ENCODE data around the gene TRAPPC3L.
A peak's percentile ranks its signal among the peaks of the same experiment; 100 is the strongest.
"Not testable (repeated sequence)": the region's sequence is repeated elsewhere in the genome, so short reads cannot be mapped to it uniquely, and the experiment has no call there.

The TRAPPC3L gene

DNA sequence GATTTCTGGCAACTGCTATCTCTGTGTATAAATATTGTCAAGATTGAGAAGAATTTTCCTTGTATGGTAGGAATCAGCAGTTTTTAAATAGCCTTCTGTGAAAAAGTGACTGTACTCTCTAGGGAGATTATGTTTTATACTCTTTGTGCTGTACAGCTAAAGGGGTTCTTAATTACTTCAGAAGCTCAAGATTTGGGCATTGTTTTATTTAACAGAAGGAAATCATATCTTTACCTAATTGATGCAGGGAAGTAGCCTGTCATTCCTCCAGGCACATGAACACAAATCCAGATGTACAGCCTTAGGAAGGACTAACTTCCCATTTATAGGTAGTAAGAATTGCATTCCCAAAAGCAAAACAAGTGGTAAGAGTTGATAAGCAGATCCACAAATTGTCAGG, 32.8 kb downstream of the TRAPPC3L start:
- no peak for DNase-seq (ENCODE audit: low read depth)

DNA sequence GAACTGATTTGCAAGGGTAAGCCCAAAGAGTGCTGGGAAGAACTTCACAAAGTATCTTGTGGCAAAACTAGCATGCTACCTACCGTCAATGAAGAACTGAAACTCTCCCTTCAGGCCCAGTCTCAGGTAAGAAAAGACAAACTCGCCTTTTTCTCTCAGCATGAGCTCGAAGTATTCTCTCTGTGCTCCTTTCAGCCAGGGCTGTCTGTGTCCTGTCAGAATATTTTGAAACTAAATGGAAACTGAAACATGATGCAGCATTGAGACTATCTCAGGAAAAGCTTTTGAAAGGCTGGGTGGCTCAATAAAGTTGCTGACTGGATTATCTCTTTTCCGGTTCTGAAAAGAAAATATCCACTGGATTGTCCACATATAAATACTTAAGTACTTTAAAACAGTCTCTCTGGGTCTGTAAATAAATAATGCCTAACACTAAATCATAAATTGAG, 33.3 kb downstream of the TRAPPC3L start:
- peak; percentile 18 for DNase-seq (ENCODE audit: low read depth)

DNA sequence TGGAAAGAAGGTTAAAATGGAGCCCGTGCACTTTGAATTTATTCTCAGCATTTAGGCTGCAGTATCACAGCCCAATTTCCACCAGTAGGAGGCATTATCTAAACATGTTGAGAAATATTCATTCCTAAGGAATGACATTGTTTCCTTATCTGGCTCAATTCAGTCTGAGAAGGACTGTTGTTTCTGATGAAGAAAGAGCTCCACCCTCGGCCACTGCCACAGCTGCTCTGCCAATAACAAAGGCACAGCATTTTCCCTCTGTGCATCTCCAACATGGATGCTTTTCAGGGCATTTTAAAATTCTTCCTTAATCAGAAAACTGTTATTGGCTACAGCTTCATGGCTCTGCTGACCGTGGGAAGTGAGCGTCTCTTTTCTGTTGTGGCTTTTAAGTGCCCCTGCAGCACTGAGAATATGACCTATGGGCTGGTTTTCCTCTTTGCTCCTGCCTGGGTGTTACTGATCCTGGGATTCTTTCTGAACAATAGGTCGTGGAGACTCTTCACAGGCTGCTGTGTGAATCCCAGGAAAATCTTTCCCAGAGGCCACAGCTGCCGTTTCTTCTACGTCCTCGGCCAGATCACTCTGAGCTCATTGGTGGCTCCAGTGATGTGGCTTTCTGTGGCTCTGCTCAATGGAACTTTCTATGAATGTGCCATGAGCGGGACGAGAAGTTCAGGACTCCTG, 33.9 kb downstream of the TRAPPC3L start, which contains the start of gene CALHM5:
CALHM5 (plus strand) TSS at position 216 of the 687 bp plus-strand sequence; CDS start at position 274, 58 bp downstream.
- peak; percentile 80 for DNase-seq (ENCODE audit: low read depth)

DNA sequence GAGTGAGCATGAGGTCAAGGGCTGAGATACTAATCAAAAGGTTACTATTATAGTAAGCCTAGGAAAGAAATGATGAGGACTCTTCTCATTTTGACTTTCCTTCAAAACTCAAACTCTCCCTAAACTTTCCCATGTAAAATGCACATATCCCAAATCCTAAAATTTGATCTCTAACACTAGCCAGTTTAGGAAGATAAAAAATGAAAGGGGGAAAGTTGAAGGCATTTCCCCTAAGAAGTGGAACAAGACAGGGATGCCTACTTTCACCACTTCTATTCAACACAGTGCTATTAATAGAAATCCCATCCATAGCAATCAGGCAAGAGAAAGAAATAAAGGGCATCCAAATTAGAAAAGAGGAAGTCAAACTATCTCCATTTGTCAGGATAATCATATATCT, 37.0 kb downstream of the TRAPPC3L start:
- DNase-seq (ENCODE audit: low read depth), result no peak

DNA sequence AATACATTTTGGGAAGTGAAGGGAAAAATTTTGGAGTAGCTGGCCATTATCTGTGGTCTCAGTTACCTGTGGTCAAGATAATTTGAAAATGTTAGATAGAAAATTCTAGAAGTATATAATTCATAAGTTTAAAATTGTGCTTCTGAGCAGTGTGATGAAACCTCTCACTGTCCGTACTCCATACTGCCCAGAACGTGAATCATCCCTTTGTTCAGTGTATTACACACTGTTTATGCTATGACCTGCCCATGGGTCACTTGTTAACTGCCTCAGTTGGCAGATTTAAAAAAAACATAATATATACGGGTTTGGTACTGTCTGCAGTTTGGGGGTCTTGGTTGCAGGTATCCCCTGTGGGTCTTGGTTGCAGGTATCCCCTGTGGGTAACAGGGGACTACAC, 38.2 kb downstream of the TRAPPC3L start:
- no peak for DNase-seq (ENCODE audit: low read depth)

DNA sequence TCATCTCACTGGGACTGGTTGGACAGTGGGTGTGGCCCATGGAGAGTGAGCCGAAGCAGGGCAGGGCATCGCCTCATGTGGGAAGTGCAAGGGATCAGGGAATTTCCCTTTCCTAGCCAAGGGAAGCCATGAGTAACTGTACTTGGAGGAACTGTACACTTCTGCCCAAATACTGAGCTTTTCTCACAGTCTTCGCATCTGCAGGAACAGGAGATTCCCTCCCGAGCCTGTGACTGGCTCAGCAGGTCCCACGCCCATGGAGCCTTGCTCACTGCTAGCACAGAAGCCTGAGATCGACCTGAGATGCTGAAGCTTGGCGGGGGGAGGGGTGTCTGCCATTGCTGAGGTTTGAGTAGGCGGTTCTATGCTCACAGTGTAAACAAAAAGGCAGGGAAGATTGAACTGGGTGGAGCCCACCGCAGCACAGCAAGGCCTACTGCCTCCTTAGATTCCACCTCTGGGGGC, 44.5 kb downstream of the TRAPPC3L start:
- DNase-seq (ENCODE audit: low read depth), result no peak

DNA sequence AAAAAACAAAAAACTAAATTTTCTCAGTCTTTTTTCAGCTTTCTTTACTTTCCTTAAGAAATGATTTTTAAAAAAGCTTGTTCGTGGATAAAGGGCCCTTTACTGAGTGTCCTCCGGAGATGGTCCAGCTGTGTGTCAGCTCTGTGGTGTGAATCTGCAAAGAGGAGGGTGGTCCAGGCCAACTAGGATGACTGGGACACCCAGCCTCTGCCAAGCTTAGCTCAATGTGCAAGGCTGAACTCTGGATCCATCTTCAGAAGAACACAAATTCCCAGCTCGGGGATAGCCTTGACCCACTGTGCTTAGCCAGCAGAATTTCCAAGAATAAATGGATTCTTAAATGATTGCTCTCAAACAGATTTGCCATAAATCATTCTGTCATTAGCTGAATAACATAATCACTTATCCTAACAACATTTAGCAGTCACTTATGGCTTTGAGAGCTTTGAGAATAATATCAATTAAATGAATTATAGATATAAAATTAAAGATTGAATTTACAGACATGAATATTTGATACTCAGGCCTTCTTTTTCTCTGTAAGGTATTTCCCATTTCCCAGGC, 48.3 kb downstream of the TRAPPC3L start:
- DNase-seq (ENCODE audit: low read depth), result no peak

DNA sequence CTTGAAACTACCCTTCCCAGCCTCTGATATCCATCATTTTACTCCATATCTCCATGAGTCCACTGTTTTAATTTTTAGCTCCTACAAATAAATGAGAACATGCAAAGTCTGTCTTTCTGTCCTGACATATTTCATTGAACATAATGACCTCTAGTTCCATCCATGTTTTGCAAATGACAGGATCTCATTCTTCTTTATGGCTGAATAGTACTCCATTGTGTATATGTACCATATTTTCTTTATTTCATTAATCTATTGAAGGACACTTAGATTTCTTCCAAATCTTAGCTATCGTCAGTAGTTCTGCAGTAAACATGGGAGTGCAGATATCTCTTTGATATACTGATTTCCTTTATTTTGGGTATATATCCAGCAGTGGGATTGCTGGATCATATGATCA, 50.3 kb downstream of the TRAPPC3L start:
- not testable (repeated sequence) for DNase-seq (ENCODE audit: low read depth)

DNA sequence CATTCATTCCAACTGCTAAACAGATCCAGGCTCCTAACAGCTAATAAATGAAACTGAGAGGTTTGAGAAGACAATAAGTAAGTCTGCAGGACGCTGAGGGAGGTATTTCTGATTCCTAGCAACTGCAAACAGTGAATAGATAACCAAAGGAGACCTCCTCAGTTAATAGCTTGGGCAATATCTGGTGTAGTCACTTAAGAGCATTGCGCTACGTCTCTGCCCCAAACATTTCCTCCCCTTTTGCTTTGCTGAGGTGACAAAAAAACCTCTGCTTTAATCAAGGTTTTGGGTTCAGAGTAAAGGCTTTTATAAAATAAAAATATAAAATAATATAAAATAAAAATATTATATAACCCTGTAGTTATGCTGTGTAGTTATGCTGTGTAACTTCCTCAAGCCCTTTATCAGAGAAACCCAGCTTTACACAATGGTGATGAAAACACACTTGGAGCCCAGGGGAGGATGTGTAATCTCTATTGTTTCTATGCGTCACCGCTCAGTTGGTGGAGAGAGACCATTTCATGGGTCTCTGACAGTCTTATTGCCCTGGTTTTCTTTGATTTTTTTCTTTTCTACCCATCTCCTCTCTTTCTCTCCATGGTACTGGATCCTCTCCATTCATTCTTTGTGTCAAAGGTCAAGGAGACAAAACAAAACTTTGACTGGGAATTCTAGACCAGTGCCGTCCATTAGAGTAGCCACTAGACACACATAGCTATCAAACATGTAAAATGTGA, 53.0 kb downstream of the TRAPPC3L start:
- no peak for DNase-seq (ENCODE audit: low read depth)

DNA sequence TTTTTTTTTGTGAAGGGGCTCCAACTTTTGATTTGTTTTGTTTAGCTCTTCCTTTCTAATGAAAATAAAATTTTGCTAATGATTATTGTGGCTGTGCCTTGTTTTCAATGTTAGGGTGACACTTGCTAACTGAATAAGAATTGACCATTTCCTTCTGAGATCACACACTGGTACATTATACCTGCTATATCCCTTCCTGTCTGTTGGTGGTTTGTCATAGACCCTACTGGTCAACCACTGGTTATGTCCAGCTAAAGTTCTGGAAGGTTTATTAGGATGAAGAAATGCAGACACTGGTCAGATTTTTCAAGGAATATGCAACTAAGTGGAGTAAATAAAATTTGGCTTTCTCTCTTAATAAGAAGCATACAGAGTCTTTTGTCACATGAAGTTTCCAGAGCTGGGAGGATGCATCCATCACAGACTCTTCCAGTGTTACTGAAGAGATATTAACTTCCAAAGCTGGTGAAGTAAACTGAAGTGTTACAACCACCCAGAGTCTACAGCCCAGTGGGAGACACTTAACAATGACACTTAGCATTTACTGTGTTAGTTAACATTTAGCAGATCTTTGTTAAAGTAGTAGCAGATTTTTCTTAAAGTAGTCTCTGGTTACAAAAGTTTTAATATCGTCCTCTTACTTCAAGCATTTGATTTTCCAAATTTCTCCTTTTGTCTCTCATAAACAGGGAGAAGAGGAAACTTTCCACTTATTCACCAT, 53.7 kb downstream of the TRAPPC3L start:
- DNase-seq (ENCODE audit: low read depth), result no peak

DNA sequence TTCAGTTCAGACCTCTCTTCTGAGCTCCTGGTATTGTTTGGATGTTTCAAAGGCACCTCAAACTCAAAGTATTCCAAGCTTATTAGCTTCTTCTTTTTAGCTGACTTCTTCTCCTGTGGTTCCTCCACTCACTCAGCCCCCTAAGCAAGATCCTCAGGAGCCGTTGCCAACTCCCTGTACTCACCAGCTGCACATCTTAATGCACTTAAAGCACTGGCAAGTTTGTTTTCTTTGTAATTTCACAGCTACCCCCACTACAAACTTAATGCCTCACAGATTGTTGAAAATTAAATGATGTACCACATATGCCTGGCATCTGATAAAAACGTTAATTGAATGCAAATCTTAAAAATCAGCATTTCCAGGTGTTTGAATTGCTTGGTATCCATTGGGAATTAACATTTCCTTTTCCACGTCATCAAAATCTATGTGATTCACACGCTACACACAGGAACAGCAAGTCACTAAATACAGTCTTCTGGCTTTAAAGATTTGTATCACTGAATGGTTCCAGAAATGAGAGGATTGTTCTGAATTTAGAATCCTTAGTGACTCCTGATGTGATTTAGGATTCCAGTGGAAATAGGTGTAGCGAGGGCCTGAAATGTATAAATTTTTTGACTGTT, 59.8 kb downstream of the TRAPPC3L start:
- DNase-seq (ENCODE audit: low read depth), result no peak

DNA sequence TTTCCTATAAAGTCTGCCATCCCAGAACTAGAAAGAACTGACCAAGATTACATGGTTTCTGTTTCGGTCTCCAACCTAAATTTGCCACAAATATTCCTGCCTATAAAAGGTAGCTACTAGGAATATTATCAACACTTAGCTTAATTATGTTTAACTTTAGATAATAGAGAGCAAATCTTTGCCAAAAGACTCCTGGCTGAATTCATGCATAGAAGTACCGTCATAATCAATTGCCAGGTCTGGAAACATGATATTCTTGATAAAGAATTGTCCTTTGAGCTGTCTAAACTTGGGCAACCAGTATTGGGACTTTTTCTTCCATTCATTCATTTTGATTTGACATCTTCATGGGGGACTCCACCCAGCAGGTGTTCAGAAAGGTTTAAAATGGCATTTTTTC, 61.9 kb downstream of the TRAPPC3L start:
- no peak for DNase-seq (ENCODE audit: low read depth)

DNA sequence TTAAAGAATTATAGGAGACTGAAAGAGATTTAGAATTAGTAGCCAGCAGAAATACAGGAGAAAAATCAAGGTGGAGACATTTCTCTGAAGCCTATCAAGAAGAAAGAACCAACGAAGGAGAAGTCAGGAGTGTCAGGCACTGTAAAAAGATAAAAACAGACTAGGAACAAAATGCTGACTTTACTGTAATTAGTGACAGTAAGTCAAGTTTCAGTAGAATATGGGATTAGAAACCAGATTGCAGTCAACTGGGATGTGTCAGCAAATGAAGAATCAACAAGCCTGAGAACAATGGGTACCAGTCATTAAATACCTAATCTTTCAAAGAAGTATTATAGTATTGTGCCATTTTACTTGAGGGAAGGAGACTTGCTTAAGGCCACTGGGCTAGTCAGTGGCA, 62.7 kb downstream of the TRAPPC3L start:
- DNase-seq (ENCODE audit: low read depth), result no peak

DNA sequence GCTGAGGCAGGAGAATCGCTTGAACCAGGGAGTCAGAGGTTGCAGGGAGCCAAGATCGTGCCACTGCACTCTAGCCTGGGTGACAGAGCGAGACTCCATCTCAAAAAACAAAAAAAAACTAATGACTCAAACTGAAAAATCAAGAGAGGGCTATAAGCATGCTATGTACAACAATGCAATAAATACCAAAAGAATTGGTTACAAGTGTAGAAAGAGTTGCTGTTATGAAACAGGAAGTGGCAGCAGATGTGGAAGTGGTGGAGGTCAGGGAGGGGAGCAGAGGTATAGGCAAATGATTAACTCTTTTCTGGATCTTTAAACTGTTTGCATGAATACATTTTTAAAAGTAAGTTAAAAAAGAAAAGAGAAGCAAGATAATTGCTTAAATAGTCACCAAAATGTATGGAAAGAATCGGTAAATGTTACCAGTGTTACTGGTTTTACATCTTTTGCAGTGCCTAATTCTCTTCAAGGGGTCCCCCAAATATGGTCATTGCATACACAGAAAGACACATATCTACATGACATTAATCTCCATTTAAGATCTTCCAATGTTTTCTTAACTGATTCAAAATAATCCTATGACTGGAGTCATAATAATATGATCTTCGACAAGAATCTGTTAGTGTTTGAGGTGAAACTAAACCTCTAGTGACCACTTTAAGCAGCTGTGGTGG, 69.3 kb downstream of the TRAPPC3L start:
- no peak for DNase-seq (ENCODE audit: low read depth)

DNA sequence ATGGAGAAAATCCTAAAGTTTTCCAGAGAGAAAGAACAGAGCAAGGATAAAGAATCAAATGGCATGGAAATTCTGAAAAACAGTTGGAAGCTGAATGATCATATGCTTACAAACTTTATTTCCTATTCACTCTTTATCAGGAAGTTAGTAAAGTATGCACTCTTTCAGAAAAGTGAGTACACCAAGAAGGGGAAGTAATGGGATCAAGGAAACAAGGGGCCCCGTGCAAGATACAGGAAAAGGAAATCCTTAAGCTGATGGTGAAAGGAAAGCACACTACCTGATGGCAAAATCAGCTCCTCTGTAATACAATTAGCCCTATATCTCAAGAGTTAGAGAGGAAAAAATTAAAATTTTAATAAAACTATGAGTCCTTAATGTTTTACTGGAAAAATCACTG, 70.3 kb downstream of the TRAPPC3L start:
- no peak for DNase-seq (ENCODE audit: low read depth)

DNA sequence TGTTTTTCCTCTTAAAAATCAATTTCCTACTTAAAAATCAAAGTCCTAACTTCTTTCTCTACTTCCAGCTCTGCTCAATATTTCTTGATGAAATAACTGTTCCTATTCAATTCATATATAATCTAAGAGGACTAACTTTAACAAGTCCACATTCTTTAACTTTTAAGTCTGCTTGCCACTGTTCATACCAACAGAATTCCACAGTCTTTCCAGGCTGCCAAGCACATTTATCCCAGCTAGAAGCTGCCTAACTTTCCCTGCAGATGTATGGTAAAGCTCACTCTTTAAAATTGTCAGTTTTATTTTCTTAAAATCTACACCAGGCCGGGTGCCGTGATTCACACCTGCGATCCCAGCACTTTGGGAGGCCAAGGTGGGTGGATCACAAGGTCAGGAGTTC, 72.8 kb downstream of the TRAPPC3L start:
- DNase-seq (ENCODE audit: low read depth), result no peak

DNA sequence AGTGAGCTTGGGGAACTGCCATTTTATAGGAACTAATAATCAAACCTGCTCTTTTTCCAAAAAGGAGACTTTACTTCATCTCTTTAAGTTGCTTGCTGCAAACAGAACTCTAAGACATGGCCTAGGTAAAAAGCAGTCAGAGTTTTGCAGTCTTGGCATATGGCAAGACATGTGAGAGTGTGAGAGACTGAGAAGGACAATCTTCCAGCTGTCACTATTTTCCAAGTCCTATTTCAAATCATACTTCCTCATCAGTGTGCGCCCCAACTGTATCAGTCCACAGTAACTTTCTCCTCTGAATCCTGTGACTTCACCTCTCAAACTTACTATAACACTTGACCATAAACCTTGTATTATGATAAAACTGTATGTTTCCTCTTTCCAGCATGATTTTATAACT, 74.0 kb downstream of the TRAPPC3L start:
- DNase-seq (ENCODE audit: low read depth), result no peak

DNA sequence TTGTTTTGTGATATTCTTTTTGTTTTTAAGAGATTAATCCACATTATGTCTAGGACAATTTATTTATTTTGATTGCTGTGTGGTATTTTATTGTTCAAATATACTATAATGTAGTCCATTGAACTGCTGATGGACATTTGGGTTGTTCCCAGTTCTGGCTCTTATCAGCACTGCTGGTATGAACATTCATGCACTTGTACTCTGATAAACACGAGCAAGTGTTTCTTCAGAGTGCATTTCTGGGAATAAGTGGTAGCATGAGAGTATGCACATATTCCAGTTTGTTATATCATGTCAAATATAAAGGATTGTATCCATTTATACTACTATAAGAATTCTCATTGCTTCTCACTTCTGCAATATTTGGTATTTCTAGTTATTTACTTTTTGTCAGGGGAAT, 77.2 kb downstream of the TRAPPC3L start:
- no peak for DNase-seq (ENCODE audit: low read depth)

DNA sequence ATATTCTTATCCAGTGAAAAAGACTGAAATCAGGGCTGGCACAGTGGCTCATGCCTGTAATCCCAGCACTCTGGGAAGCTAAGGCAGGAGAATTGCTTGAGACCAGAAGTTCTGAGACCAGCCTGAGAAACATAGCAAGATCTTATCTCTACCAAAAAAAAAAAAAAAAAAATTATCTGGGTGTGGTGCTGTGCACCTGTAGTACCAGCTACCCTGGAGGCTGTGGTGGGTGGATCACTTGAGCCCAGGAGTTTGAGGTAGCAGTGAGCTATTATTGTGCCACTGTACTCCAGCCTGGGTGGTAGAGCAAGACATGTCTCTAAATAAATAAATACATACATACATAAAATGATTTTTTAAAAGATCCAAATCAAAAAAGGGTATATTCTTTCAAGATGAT, 78.0 kb downstream of the TRAPPC3L start:
- DNase-seq (ENCODE audit: low read depth), result no peak

DNA sequence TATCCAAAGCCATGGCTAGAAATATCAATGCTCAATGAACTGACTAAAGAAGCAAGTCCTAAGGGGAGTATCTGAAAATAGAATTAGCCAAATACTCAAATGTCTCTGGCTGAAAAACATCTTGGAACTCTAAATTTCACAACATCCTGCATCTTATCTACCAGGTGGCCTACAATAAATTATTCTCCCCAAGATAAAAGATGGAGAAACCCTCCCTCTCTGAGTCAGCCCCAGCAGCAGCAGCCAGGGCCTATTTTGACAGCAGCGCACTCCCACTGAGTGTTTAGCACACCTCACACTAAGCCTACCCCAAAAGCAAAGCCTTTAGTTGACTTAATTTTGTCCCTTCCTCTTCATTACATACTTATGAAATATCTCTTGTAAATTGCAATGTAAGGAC, 78.4 kb downstream of the TRAPPC3L start:
- DNase-seq (ENCODE audit: low read depth), result no peak

DNA sequence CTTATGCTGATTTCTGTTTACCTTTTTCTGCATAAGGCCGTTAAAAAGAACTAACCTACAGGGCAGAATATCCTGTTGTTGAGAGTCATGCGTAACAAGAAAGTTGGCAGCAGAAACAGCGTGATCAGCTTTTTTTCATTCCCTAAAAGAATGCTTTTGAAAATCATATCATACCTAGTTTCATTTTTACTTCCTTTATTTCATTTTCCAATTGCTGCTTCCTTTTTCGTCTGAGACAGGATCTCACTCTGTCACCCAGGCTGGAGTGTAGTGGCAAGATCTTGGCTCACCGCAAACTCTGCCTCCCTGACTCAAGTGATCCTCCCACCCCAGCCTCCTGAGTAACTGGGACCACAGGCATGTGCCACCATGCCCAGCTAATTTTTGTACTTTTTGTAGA, 80.2 kb downstream of the TRAPPC3L start:
- DNase-seq (ENCODE audit: low read depth), result no peak

DNA sequence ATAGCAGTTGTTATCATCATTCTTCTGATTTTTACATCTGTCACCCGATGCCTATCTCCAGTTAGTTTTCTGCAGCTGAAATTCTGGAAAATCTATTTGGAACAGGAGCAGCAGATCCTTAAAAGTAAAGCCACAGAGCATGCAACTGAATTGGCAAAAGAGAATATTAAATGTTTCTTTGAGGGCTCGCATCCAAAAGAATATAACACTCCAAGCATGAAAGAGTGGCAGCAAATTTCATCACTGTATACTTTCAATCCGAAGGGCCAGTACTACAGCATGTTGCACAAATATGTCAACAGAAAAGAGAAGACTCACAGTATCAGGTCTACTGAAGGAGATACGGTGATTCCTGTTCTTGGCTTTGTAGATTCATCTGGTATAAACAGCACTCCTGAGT, 82.2 kb downstream of the TRAPPC3L start:
- DNase-seq (ENCODE audit: low read depth), result no peak
